A549 (cell line): ENCODE measurements around the gene MTHFR. TPM values are rescaled to one million over a fixed set of nuclear protein-coding genes. Genes with fewer than 3 reads are reported as not detected.

Experiments used
- ATAC-seq, 2 experiments: fragments of 200-7000 bp in 1 of 2; fragments of >200 bp in 1 of 2; cut with Nextera tagmentation in 1 of 2; cut with Tn5 transposase in 1 of 2; 3 replicates each; pipeline versions ENCODE4 v1.8.0 to v1.9.1; 2018 to 2020; ENCODE audit warnings: mild to moderate bottlenecking in 1 of 2, moderate library complexity in 1 of 2
- CTCF ChIA-PET: fragments of 300-600 bp; sonication (Branson Sonifier 250); formaldehyde crosslinking; extraction: SDS; loops from one replicate; lab custom pipeline; 2021; ENCODE audit warnings: antibody characterized with exemption, inconsistent platforms; lab: Yijun Ruan, JAX
- POLR2A ChIA-PET: fragments of 350-600 bp; formaldehyde crosslinking; extraction: SDS; loops from one replicate; lab custom pipeline; 2021; ENCODE audit warnings: antibody characterized with exemption, inconsistent platforms; lab: Yijun Ruan, JAX
- DNase-seq, 2 experiments: peaks; one replicate each; pipeline versions ENCODE4 v3.0.0 to v3.0.0-alpha.2; 2011 to 2016; ENCODE audit warnings: low read depth in 1 of 2, low spot score in 1 of 2
- FAIRE-seq: peaks from 2 replicates; lab custom pipeline; 2011; peaks lifted over from hg19 to GRCh38; lab: Jason Lieb, UNC
- H3K27ac ChIP-seq, 2 experiments: fragments of >200 bp; sonication (Bioruptor Twin); formaldehyde crosslinking; 3 replicates each; pipeline ENCODE4 v1.5.1; 2016 to 2017
- H3K4me1 ChIP-seq: fragments of >200 bp; sonication (Bioruptor Twin); formaldehyde crosslinking; 3 replicates; pipeline ENCODE4 v1.6.1; 2016
- H3K4me2 ChIP-seq: fragments of >200 bp; sonication (Bioruptor Twin); formaldehyde crosslinking; 3 replicates; pipeline ENCODE4 v1.6.1; 2016
- H3K4me3 ChIP-seq: fragments of >200 bp; sonication (Bioruptor Twin); formaldehyde crosslinking; 3 replicates; pipeline ENCODE4 v1.5.1; 2016
- H3K9me3 ChIP-seq: fragments of >200 bp; sonication (Bioruptor Twin); formaldehyde crosslinking; 3 replicates; pipeline ENCODE4 v1.6.1; 2016
- BCL3 ChIP-seq: fragments of >200 bp; sonication (Bioruptor Twin); formaldehyde crosslinking; IDR thresholded peaks from 3 replicates; pipeline ENCODE4 v1.6.1; 2016
- BHLHE40 ChIP-seq: IDR thresholded peaks from 2 replicates; pipeline ENCODE4 v1.6.1; 2012; ENCODE audit warnings: low read depth, low read length, inconsistent platforms
- CHD4 ChIP-seq: fragments of 200-600 bp; sonication (generic); IDR thresholded peaks from 2 replicates; pipeline ENCODE4 v1.6.1; 2016; ENCODE audit warnings: antibody characterized with exemption, mild to moderate bottlenecking, borderline replicate concordance
- E2F6 ChIP-seq: IDR thresholded peaks from 2 replicates; pipeline ENCODE4 v1.6.1; 2012; ENCODE audit warnings: low read depth, borderline replicate concordance
- EP300 ChIP-seq, 2 experiments: fragments of >200 bp; sonication (Bioruptor Twin); formaldehyde crosslinking; IDR thresholded peaks; 2 replicates in 1 of 2; 3 replicates in 1 of 2; pipeline ENCODE4 v1.6.1; 2016 to 2017
- ESRRA ChIP-seq: fragments of 150-350 bp; IDR thresholded peaks from 2 replicates; pipeline ENCODE4 v1.6.1; 2014; ENCODE audit warnings: mild to moderate bottlenecking, low read length, borderline replicate concordance
- FOSB ChIP-seq: fragments of 250-450 bp; sonication (Bioruptor Pico); IDR thresholded peaks from 2 replicates; pipeline ENCODE4 v1.5.0; 2020; ENCODE audit warnings: mild to moderate bottlenecking, moderate library complexity
- HES2 ChIP-seq: fragments of >200 bp; sonication (Bioruptor Twin); formaldehyde crosslinking; IDR thresholded peaks from 2 replicates; pipeline ENCODE4 v1.6.1; 2016
- MYC ChIP-seq: IDR thresholded peaks from 2 replicates; pipeline ENCODE4 v1.6.1; 2012; ENCODE audit warnings: mild to moderate bottlenecking, inconsistent platforms, low read length, improper control_type of control experiment, borderline replicate concordance
- NFE2L2 ChIP-seq: fragments of 150-350 bp; conservative IDR thresholded peaks from 2 replicates; pipeline ENCODE4 v1.6.1; 2014; ENCODE audit warnings: low read length
- NR3C1 ChIP-seq: fragments of >200 bp; sonication (Bioruptor Twin); formaldehyde crosslinking; IDR thresholded peaks from 3 replicates; pipeline ENCODE4 v1.6.1; 2017
- POLR2A ChIP-seq: IDR thresholded peaks from 2 replicates; pipeline ENCODE4 v1.6.1; 2012; ENCODE audit warnings: mild to moderate bottlenecking, low read length
- POLR2AphosphoS2 ChIP-seq: conservative IDR thresholded peaks from 2 replicates; pipeline ENCODE4 v1.6.1; 2012; ENCODE audit warnings: low read length, improper control_type of control experiment, inconsistent platforms
- RAD21 ChIP-seq, 2 experiments: fragments of >200 bp in 1 of 2; sonication (Bioruptor Twin) in 1 of 2; formaldehyde crosslinking in 1 of 2; IDR thresholded peaks in 1 of 2; conservative IDR thresholded peaks in 1 of 2; 2 replicates in 1 of 2; 3 replicates in 1 of 2; pipeline ENCODE4 v1.6.1; 2012 to 2018; ENCODE audit warnings: inconsistent platforms in 1 of 2
- RCOR1 ChIP-seq: fragments of 150-350 bp; IDR thresholded peaks from 2 replicates; pipeline ENCODE4 v1.6.1; 2014; ENCODE audit warnings: antibody characterized with exemption, low read length, low read depth
- RFX5 ChIP-seq: fragments of 450-650 bp; IDR thresholded peaks from 2 replicates; pipeline ENCODE4 v1.7.1; 2014; ENCODE audit warnings: antibody characterized with exemption, mild to moderate bottlenecking, moderate library complexity
- RNF2 ChIP-seq: fragments of 200-600 bp; sonication (generic); IDR thresholded peaks from 2 replicates; pipeline ENCODE4 v1.6.1; 2016; ENCODE audit warnings: low read depth, mild to moderate bottlenecking, antibody characterized with exemption, moderate library complexity, borderline replicate concordance
- SMC3 ChIP-seq: fragments of >200 bp; sonication (Bioruptor Twin); formaldehyde crosslinking; IDR thresholded peaks from 3 replicates; pipeline ENCODE4 v1.6.1; 2018; ENCODE audit warnings: inconsistent platforms
- TP53 ChIP-seq: fragments of 250-450 bp; sonication (Bioruptor Pico); IDR thresholded peaks from 2 replicates; pipeline ENCODE4 v1.5.0; 2021; ENCODE audit warnings: mild to moderate bottlenecking, moderate library complexity
- USF2 ChIP-seq: fragments of 450-650 bp; IDR thresholded peaks from 2 replicates; pipeline ENCODE4 v1.6.1; 2014; ENCODE audit warnings: antibody characterized with exemption
- ZNF302 ChIP-seq: fragments of 250-450 bp; sonication (Bioruptor Pico); IDR thresholded peaks from 2 replicates; pipeline ENCODE4 v1.9.0; 2021; ENCODE audit warnings: inconsistent platforms, mild to moderate bottlenecking, moderate library complexity
- WGBS: methylation state at CpG from one replicate; pipeline ENCODE4 v1.1.6; 2017; ENCODE audit errors: missing lambda C conversion rate; 5-methylcytosine and 5-hydroxymethylcytosine counted together
- polyA plus RNA-seq, 4 experiments: library from polyadenylated mRNA; depleted of rRNA in 3 of 4; stranded (reverse); fragments of >200 nt; fragmentation: RNase III in 1 of 4; extraction: RNeasy Plus Mini Kit Qiagen cat#74134 plus additional on column Dnase treatment in 1 of 4; gene quantifications; 2 replicates in 3 of 4; 3 replicates in 1 of 4; pipeline ENCODE4 v1.2.3, GENCODE V29; 2011 to 2017
- TF ChIP-seq, protein P1 (sequence below): IDR thresholded peaks from 2 replicates; pipeline ENCODE4 v1.6.1; 2012
- TF ChIP-seq, protein P2 (sequence below): fragments of 200-600 bp; sonication (generic); IDR thresholded peaks from 2 replicates; pipeline ENCODE4 v1.6.1; 2016; ENCODE audit warnings: antibody characterized with exemption, mild to moderate bottlenecking, moderate library complexity

MTHFR gene
- polyA plus RNA-seq, 2 of the 4 experiments (the other 2 are of a cell fraction): 4.5 to 5.2 TPM

GRCh38 chr1:11836955-11837766, 31.4 kb upstream of the MTHFR start:
- ChIA-PET POLR2A (interaction anchor here (1.3 to 2.2 kb wide), 2 partner anchors 71 to 73 kb away, joined by 5 to 10 read pairs; no protein-coding TSS in a partner anchor), CTCF (interaction anchor here (0.7 to 5.6 kb wide), 19 partner anchors 9 to 311 kb away, joined by 3 to 48 read pairs (median 5); partner anchors contain the start of gene NPPA)
- H3K27ac ChIP-seq: no peak overlapping the region
- no peaks in the 10 kb centered on the region for H3K9me3 ChIP-seq
- ATAC-seq (0 out of 6 replicates have a peak, but pooled peaks of 1 of the 2 experiments have one; percentile 27), FAIRE-seq (no peak), DNase-seq (no peak)
- no peak overlapping the region for H3K4me3 ChIP-seq
- no peaks in the 10 kb centered on the region for H3K4me1 ChIP-seq
- TF ChIP-seq NFE2L2 (no peak), MYC (no peak), ZNF302 (CRISPR knock-in tag) (no peak), SMC3 (no peak), TP53 (CRISPR knock-in tag) (no peak)
- TF ChIP-seq, protein P1, sequence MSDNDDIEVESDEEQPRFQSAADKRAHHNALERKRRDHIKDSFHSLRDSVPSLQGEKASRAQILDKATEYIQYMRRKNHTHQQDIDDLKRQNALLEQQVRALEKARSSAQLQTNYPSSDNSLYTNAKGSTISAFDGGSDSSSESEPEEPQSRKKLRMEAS: no peak
- TF ChIP-seq, protein P2, sequence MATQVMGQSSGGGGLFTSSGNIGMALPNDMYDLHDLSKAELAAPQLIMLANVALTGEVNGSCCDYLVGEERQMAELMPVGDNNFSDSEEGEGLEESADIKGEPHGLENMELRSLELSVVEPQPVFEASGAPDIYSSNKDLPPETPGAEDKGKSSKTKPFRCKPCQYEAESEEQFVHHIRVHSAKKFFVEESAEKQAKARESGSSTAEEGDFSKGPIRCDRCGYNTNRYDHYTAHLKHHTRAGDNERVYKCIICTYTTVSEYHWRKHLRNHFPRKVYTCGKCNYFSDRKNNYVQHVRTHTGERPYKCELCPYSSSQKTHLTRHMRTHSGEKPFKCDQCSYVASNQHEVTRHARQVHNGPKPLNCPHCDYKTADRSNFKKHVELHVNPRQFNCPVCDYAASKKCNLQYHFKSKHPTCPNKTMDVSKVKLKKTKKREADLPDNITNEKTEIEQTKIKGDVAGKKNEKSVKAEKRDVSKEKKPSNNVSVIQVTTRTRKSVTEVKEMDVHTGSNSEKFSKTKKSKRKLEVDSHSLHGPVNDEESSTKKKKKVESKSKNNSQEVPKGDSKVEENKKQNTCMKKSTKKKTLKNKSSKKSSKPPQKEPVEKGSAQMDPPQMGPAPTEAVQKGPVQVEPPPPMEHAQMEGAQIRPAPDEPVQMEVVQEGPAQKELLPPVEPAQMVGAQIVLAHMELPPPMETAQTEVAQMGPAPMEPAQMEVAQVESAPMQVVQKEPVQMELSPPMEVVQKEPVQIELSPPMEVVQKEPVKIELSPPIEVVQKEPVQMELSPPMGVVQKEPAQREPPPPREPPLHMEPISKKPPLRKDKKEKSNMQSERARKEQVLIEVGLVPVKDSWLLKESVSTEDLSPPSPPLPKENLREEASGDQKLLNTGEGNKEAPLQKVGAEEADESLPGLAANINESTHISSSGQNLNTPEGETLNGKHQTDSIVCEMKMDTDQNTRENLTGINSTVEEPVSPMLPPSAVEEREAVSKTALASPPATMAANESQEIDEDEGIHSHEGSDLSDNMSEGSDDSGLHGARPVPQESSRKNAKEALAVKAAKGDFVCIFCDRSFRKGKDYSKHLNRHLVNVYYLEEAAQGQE: no peak
- H3K4me2 ChIP-seq: no peak overlapping the region
- WGBS: 83% methylated on average over 24 of the region's 36 CpGs

DNA sequence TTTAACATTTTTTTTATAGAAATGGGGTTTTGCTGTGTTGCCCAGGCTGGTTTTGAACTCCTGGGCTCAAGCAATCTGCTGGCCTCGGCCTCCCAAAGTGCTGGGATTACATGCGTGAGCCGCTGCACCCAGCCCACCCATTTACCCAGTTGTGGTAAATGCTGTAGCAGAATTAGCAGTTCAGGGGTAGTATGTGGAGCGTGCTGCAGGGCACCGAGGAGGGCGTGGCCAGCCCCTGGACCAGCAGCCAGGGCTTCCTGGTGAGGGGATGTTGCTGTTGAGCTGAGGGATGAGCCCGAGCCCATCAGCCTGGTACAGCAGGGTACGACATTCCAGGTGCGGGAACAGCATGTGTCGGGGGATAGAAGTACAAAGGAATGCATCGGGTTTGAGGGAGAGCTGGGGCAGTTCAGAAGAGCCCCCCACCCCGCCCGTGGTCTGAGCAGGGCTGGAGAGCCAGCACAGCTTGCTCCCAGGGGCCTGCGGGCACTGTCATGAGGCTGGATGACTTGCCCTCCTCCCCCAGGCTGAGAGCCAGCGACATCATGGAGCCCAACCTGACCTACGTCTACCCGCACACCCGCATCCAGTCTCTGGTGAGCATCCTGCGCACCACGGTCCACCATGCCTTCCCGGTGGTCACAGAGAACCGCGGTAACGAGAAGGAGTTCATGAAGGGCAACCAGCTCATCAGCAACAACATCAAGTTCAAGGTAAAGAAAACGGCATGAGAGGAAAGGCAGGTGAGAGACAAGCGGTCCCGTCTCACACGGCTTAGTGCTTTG, 29.9 kb upstream of the MTHFR start:
- no peak overlapping the region for H3K27ac ChIP-seq
- H3K4me3 ChIP-seq: no peak overlapping the region
- DNase-seq (no peak), FAIRE-seq (no peak), ATAC-seq (no peak)
- no peak overlapping the region for H3K4me2 ChIP-seq
- ChIA-PET POLR2A (interaction anchor here (2.2 kb wide), 1 partner anchor 72 kb away, joined by 10 read pairs; no protein-coding TSS in a partner anchor), CTCF (interaction anchor here (1.0 to 5.6 kb wide), 5 partner anchors 18 to 195 kb away, joined by 3 to 48 read pairs (median 4); no protein-coding TSS in a partner anchor)
- WGBS: 88% methylated on average over 20 of the region's 28 CpGs
- TF ChIP-seq SMC3: no peak
- no peak for TF ChIP-seq RCOR1
- H3K4me1 ChIP-seq: no peaks in the 10 kb centered on the region
- no peaks in the 10 kb centered on the region for H3K9me3 ChIP-seq

GRCh38 chr1:11833900-11834299, 28.1 kb upstream of the MTHFR start:
- Histone ChIP-seq H3K4me3 (no peak overlapping the region), H3K27ac (no peak overlapping the region), H3K4me2 (no peak overlapping the region), H3K4me1 (no peaks in the 10 kb centered on the region), H3K9me3 (no peaks in the 10 kb centered on the region)
- no peak for FAIRE-seq
- TF ChIP-seq RFX5 (no peak), FOSB (no peak), E2F6 (no peak), BHLHE40 (no peak), TP53 (CRISPR knock-in tag) (no peak), NR3C1 (no peak), BCL3 (no peak), ZNF302 (CRISPR knock-in tag) (no peak), USF2 (no peak), EP300 (IDR thresholded peaks at IDR 0.05) (no peak), CHD4 (no peak), ESRRA (no peak), HES2 (no peak), RNF2 (no peak), POLR2A (no peak), POLR2AphosphoS2 (no peak), RAD21 (conservative IDR thresholded peaks at IDR 0.05 in 1 of 2, IDR thresholded peaks at IDR 0.05 in 1 of 2) (no peak)
- ChIA-PET POLR2A (no interaction called here), CTCF (interaction anchor here (1.2 to 1.5 kb wide), 2 partner anchors 59 to 60 kb away, joined by 4 read pairs; no protein-coding TSS in a partner anchor)
- no peak for DNase-seq
- no peak for ATAC-seq
- 90% methylated on average over 13 of the region's 13 CpGs for WGBS
